NCI-H1092 (cell line): ENCODE measurements around the gene HSFX1.
A peak's percentile ranks its signal among the peaks of the same experiment; 100 is the strongest.

Experiments
- DNase-seq: peaks from one replicate; lab custom pipeline; 2025; lab: John Stamatoyannopoulos, UW

HSFX1 gene

DNA sequence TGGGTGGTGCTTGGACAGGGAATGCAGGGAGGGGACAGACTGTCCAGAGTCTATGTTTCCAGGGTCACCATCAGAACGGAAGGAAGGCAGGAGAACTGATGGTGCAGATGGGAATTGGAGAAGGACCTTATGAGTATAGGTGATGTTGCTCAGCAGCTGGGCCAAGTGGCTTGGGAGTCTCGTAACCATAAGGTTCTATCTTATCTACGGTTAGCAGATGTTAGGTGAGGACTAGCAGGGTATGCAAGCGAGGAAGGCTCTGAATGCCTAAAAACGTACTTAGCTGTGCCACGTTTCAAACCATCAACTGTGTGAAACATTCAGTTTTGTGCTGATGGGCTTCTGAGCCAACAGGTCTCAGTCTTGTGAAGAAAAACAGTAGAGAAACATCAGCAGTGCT is 30.2 kb downstream of the HSFX1 start:
- DNase-seq = no peak

DNA sequence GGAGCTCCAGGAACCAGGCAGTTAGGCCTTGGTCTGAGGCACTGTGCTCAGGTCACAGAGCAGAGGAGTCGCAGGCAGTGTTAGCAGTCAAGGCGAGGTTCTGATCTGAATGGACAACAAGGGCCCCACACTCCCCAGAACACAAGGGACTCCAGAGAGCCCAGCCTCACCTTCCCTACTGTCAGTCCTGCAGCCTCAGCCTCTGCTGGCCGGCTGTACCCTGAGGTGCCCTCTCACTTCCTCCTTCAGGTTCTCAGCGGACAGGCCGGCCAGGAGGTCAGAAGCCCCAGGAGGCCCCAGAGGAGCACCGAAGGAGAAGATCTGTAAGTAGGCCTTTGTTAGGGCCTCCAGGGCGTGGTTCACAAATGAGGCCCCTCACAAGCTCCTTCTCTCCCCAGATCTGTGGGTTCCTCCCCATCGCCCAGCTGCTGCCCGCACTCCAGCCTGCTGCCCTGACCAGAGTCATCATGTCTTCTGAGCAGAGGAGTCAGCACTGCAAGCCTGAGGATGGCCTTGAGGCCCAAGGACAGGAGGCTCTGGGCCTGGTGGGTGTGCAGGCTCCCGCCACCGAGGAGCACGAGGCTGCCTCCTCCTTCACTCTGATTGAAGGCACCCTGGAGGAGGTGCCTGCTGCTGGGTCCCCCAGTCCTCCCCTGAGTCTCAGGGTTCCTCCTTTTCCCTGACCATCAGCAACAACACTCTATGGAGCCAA is 34.0 kb downstream of the HSFX1 start:
- no peak for DNase-seq

DNA sequence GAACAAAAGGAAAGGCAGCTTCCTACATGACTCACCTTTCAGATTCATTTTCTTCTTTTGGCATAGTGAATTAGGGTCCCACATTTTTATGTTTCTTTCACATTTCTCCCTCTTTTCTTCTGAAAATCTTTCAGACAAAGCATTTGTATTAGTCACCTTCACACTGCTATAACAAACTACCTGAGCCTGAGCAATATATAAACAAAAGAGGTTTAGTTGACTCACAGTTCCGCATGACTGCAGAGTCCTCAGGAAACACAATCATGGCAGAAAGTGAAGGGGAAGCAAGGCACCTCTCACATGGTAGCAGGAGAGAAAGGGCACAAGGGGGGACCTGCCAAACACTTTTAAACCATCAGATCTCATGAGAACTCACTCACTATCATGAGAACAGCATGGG is 44.8 kb downstream of the HSFX1 start:
- DNase-seq = no peak

DNA sequence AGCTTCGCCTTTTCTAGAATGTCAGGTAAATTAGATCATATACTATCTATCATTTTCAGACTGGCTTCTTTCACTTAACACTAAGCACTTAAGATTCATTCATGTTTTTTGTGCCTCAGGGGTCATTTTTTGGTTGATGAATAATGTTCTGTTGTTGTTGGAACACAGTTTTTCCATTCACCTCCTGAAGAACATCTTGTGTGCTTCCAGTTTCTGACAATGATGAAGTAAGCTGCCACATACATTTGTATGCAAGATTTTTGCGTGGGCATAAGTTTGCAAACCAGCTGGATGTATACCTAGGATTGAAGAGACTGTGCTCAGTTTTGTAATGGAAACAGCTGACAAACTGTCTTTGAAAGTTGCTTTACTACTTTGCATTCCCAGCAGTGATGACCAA is 45.5 kb downstream of the HSFX1 start:
- DNase-seq = no peak

DNA sequence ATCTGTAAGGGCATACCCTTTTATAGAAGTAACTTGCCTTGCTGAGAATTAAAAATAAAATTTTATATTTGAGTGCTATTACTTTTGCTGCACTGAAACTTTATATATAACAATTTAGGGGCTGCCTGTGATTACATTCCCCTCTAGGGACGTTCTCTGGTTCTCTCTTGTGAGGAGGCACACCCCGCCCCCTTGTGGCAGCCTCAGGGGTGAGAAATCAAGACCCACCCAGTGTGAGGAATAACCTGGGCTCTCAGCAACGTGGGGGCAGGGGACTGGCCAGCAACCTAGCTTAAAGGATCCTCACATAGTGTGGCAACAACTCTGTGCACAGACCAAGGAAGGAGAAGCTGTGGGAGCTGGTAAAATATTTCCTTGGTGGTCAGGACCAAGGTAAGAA is 51.6 kb downstream of the HSFX1 start:
- peak; percentile 14 for DNase-seq
